Stomach (tissue), 4 donors: ENCODE data around the gene ARL13B.

Source experiments
- POLR2A ChIP-seq, 4 donors: fragments of 450-650 bp; IDR thresholded peaks; one replicate each; pipeline ENCODE4 v1.6.1; 2016; ENCODE audit warnings: antibody characterized with exemption in 4 of 4, control low read depth in 2 of 4, mild to moderate bottlenecking in 1 of 4, moderate library complexity in 1 of 4
- POLR2AphosphoS5 ChIP-seq, 3 donors: sonication (generic); formaldehyde crosslinking; IDR thresholded peaks; one replicate each; pipeline ENCODE4 v1.6.1; 2016; ENCODE audit warnings: antibody characterized with exemption in 3 of 3
- TF ChIP-seq, protein P1 (sequence below), 7 experiments: fragments of 450-650 bp in 4 of 7; fragments of 200-600 bp in 3 of 7; sonication (generic) in 3 of 7; IDR thresholded peaks; one replicate each; pipeline ENCODE4 v1.5.1; 2016 to 2019; ENCODE audit warnings: antibody characterized with exemption in 7 of 7, control low read depth in 2 of 7, mild to moderate bottlenecking in 1 of 7

DNA sequence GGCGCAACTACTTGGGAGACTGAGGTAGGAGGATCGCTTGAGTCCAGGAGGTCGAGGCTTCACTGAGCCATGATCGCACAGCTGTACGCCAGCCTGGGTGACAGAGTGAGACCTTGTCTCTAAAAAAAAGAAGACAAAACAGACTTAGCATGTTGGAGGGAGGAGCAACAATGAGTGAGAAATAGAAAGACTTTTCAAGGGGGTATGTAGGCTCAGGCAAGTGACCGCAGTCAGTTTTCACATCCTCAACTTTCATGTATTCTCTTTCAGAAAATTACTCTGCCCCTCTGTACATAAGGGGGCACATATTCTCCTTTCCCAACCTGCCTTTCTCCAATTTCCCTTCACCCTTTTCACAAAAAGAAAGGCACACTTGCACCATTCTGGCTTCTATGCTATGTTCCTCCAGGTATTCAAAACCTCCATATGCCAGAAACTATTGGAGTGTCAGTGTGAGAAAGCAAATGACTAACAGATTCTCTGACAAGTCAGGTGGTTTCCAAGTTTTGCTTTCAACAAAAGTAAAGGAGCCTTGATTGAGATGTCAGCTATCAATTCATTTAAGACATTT, 90.5 kb downstream of the ARL13B start:
- TF ChIP-seq, protein P1, sequence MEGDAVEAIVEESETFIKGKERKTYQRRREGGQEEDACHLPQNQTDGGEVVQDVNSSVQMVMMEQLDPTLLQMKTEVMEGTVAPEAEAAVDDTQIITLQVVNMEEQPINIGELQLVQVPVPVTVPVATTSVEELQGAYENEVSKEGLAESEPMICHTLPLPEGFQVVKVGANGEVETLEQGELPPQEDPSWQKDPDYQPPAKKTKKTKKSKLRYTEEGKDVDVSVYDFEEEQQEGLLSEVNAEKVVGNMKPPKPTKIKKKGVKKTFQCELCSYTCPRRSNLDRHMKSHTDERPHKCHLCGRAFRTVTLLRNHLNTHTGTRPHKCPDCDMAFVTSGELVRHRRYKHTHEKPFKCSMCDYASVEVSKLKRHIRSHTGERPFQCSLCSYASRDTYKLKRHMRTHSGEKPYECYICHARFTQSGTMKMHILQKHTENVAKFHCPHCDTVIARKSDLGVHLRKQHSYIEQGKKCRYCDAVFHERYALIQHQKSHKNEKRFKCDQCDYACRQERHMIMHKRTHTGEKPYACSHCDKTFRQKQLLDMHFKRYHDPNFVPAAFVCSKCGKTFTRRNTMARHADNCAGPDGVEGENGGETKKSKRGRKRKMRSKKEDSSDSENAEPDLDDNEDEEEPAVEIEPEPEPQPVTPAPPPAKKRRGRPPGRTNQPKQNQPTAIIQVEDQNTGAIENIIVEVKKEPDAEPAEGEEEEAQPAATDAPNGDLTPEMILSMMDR (IDR thresholded peaks at IDR 0.05): no peak
- TF ChIP-seq POLR2A (IDR thresholded peaks at IDR 0.05) (no peak), POLR2AphosphoS5 (IDR thresholded peaks at IDR 0.05) (no peak)
